Gastroesophageal sphincter (tissue), 4 donors: Measurements from ENCODE around the gene COL4A2. TPM values are rescaled to one million over a fixed set of nuclear protein-coding genes. Genes with fewer than 3 reads are reported as not detected.

Experiments
- ATAC-seq: fragments of 150-250 bp; one replicate; pipeline ENCODE4 v1.9.1; 2016; ENCODE audit warnings: mild to moderate bottlenecking, moderate library complexity
- H3K27ac ChIP-seq, 4 donors: fragments of 200-600 bp; sonication (generic) in 3 of 4; 1 replicate in 3 of 4; 2 replicates in 1 of 4; pipeline ENCODE4 v1.5.1; 2016 to 2019
- H3K27me3 ChIP-seq: fragments of 200-600 bp; sonication (generic); one replicate; pipeline ENCODE4 v1.5.1; 2019
- H3K36me3 ChIP-seq, 2 donors: fragments of 200-600 bp; sonication (generic); one replicate each; pipeline ENCODE4 v1.5.1; 2019; ENCODE audit warnings: control low read depth in 1 of 2
- H3K4me1 ChIP-seq, 3 donors: fragments of 200-600 bp; sonication (generic); 1 replicate in 2 of 3; 2 replicates in 1 of 3; pipeline ENCODE4 v1.5.1; 2016 to 2019; ENCODE audit warnings: control low read depth in 2 of 3
- H3K4me3 ChIP-seq, 2 donors: fragments of 200-600 bp; sonication (generic); one replicate each; pipeline ENCODE4 v1.5.1; 2019; ENCODE audit warnings: mild to moderate bottlenecking in 1 of 2, moderate library complexity in 1 of 2
- H3K9me3 ChIP-seq, 3 donors: fragments of 200-600 bp; sonication (generic); one replicate each; pipeline ENCODE4 v1.5.1; 2017 to 2019; ENCODE audit warnings: control low read depth in 2 of 3
- CTCF ChIP-seq, 4 experiments: fragments of 200-600 bp in 2 of 4; fragments of 450-650 bp in 2 of 4; sonication (generic) in 1 of 4; IDR thresholded peaks; one replicate each; pipeline ENCODE4 v1.5.1; 2017 to 2019; ENCODE audit warnings: antibody characterized with exemption in 4 of 4, mild to moderate bottlenecking in 2 of 4, moderate library complexity in 2 of 4
- EP300 ChIP-seq: sonication (generic); formaldehyde crosslinking; IDR thresholded peaks from one replicate; pipeline ENCODE4 v1.6.1; 2017; ENCODE audit warnings: antibody characterized with exemption, mild to moderate bottlenecking
- POLR2A ChIP-seq, 2 donors: fragments of 450-650 bp; IDR thresholded peaks; one replicate each; pipeline ENCODE4 v1.6.1; 2017; ENCODE audit warnings: antibody characterized with exemption in 2 of 2, mild to moderate bottlenecking in 2 of 2, moderate library complexity in 1 of 2
- POLR2AphosphoS5 ChIP-seq: sonication (generic); formaldehyde crosslinking; IDR thresholded peaks from one replicate; pipeline ENCODE4 v1.6.1; 2017; ENCODE audit warnings: antibody characterized with exemption
- WGBS, 2 donors: methylation state at CpG; one replicate each; pipeline ENCODE4 v1.1.5; 2018; ENCODE audit warnings: low coverage in 1 of 2; 5-methylcytosine and 5-hydroxymethylcytosine counted together
- total RNA-seq, 4 donors: library from RNA; depleted of rRNA; stranded (reverse); fragments of >200 nt; gene quantifications; one replicate each; pipeline ENCODE4 v1.1.0, GENCODE V29; 2016

The COL4A2 gene
- total RNA-seq, 4 donors from 2014 or later, result 478 to 945 (median 543) TPM

DNA sequence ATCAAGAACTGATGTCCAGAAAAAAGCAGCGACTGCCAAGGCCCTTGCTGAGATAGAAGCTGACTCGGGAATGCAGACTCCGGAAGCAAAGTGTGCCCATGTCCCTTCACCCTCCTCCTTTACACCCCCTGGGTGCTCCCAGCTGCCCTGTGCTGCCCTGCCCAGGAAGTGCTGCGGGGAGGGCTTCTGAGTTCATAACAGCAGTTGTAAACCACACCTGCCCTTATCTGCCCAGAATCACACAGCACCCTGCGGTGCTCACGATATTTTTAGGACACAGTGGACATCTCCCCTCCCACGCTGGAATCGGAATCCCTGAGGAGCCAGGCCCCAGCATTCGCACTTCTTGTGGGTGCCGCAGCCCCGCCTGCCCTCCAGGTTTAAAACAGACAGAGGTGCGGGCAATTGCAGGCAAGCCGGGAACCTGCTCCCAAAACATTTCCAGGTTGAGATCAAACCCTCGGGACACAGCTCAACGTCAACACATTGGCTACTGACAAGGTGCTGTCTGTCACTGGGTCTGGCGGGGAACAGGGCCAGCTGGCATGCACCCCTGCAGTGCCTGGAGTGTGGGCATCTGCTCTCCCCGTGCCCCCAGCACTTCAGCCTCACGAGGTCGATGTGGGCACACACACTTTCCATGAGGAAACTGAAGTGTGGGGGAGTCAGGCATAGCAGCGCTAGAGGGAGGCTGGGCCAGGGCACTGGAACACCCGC is 217.6 kb downstream of the COL4A2 start:
- ATAC-seq, result no peak

GRCh38 chr13:110525328-110526319 is 218.5 kb downstream of the COL4A2 start:
- peaks cover 0 to 83% (median 8%) of the 10 kb centered on the region in 3 donors for H3K4me1 ChIP-seq
- TF ChIP-seq EP300 (no peak), POLR2A (IDR thresholded peaks at IDR 0.05) (no peak), POLR2AphosphoS5 (no peak), CTCF (IDR thresholded peaks at IDR 0.05) (no peak)
- H3K9me3 ChIP-seq, result no peaks in the 10 kb centered on the region
- no peaks in the 10 kb centered on the region for H3K27me3 ChIP-seq
- H3K36me3 ChIP-seq, result peaks cover 0 to 13% of the 10 kb centered on the region in 2 donors
- peak overlapping the region in 3 of 4 donors; percentile 19 to 76 (median 56) for H3K27ac ChIP-seq
- ATAC-seq, result no peak
- H3K4me3 ChIP-seq, result no peak overlapping the region
- WGBS, 2 donors, result 54 to 65% methylated on average over 4 to 6 of the region's 25 CpGs

More for the DNA sequence above, 217.6 kb downstream of the COL4A2 start:
- 49 to 51% methylated on average over 4 of the region's 21 CpGs for WGBS, 2 donors
- peak overlapping the region in 3 of 4 donors; percentile 56 to 76 (median 56) for H3K27ac ChIP-seq
- peaks cover 0 to 92% (median 8%) of the 10 kb centered on the region in 3 donors for H3K4me1 ChIP-seq
- no peaks in the 10 kb centered on the region for H3K27me3 ChIP-seq
- H3K36me3 ChIP-seq, result peaks cover 0 to 17% of the 10 kb centered on the region in 2 donors
- H3K4me3 ChIP-seq, result no peak overlapping the region
- H3K9me3 ChIP-seq, result no peaks in the 10 kb centered on the region
- TF ChIP-seq POLR2A (IDR thresholded peaks at IDR 0.05), result no peak
- no peak for TF ChIP-seq CTCF (IDR thresholded peaks at IDR 0.05)
- no peak for TF ChIP-seq EP300
- TF ChIP-seq POLR2AphosphoS5, result no peak

- Histone ChIP-seq H3K27me3 (no peaks in the 10 kb centered on the region), H3K27ac (peak overlapping the region in 3 of 4 donors; percentile 69 to 76 (median 70)), H3K9me3 (no peaks in the 10 kb centered on the region), H3K4me3 (no peak overlapping the region), H3K36me3 (peaks cover 0 to 5% of the 10 kb centered on the region in 2 donors), H3K4me1 (peaks cover 0 to 73% (median 8%) of the 10 kb centered on the region in 3 donors)
- ATAC-seq, result no peak
- WGBS, 2 donors, result 69 to 72% methylated on average over 3 to 5 of the region's 5 CpGs
- TF ChIP-seq EP300 (no peak), POLR2AphosphoS5 (peak; percentile 46)
Measured at GRCh38 chr13:110528371-110528770, 221.3 kb downstream of the COL4A2 start.

GRCh38 chr13:110528911-110529310 is 221.8 kb downstream of the COL4A2 start:
- Histone ChIP-seq H3K4me3 (no peak overlapping the region), H3K27me3 (no peaks in the 10 kb centered on the region), H3K9me3 (no peaks in the 10 kb centered on the region), H3K4me1 (peaks cover 0 to 73% (median 8%) of the 10 kb centered on the region in 3 donors), H3K27ac (peak overlapping the region in 3 of 4 donors; percentile 12 to 76 (median 70)), H3K36me3 (no peaks in the 10 kb centered on the region)
- TF ChIP-seq POLR2AphosphoS5 (no peak), EP300 (no peak), CTCF (IDR thresholded peaks at IDR 0.05) (no peak), POLR2A (IDR thresholded peaks at IDR 0.05) (no peak)
- ATAC-seq, result no peak
- 74 to 90% methylated on average over 6 of the region's 6 CpGs for WGBS, 2 donors
